HG03280 (cell line): ENCODE results near the gene ADAMTSL4.

ENCODE experiments used
- ATAC-seq: cut with Tn5 transposase; IDR thresholded peaks from one replicate; pipeline ENCODE4 v1.9.1; 2021; ENCODE audit warnings: mild to moderate bottlenecking, moderate library complexity; ENCODE audit not compliant: unreplicated experiment

Gene ADAMTSL4

GRCh38 chr1:150553392-150554085, 4.3 kb downstream of the ADAMTSL4 start:
- no peak for ATAC-seq

- no peak for ATAC-seq
These were observed 4.9 kb downstream of the ADAMTSL4 start for GRCh38 chr1:150554086-150554452.

GRCh38 chr1:150555198-150555970, 6.2 kb downstream of the ADAMTSL4 start:
- no peak for ATAC-seq

- no peak for ATAC-seq
These were observed 7.0 kb downstream of the ADAMTSL4 start for GRCh38 chr1:150555971-150556865.

- no peak for ATAC-seq
These were observed 7.9 kb downstream of the ADAMTSL4 start for GRCh38 chr1:150557065-150557600.

- no peak for ATAC-seq
These were observed 8.6 kb downstream of the ADAMTSL4 start for GRCh38 chr1:150557813-150558212.

- no peak for ATAC-seq
These were observed 9.1 kb downstream of the ADAMTSL4 start for GRCh38 chr1:150558303-150558704.

GRCh38 chr1:150558761-150559655, 9.8 kb downstream of the ADAMTSL4 start:
- ATAC-seq = no peak

- ATAC-seq = no peak
These were observed 10.4 kb downstream of the ADAMTSL4 start for GRCh38 chr1:150559656-150560010.

- ATAC-seq = no peak
These were observed 10.8 kb downstream of the ADAMTSL4 start for GRCh38 chr1:150560011-150560438.

- peak; percentile 29 for ATAC-seq
These were observed 11.5 kb downstream of the ADAMTSL4 start for GRCh38 chr1:150560576-150561253.

- ATAC-seq = no peak
These were observed 12.2 kb downstream of the ADAMTSL4 start for GRCh38 chr1:150561254-150561973.

GRCh38 chr1:150561974-150562445, 12.8 kb downstream of the ADAMTSL4 start:
- ATAC-seq = peak; percentile 42

GRCh38 chr1:150562446-150563339, 13.5 kb downstream of the ADAMTSL4 start:
- peak; percentile 39 for ATAC-seq

GRCh38 chr1:150563340-150564038, 14.3 kb downstream of the ADAMTSL4 start:
- peak; percentile 13 for ATAC-seq

- ATAC-seq = no peak
These were observed 15.1 kb downstream of the ADAMTSL4 start for GRCh38 chr1:150564051-150564991.
